Stomach (tissue), 4 donors: Measurements from ENCODE around the gene UNC45A.

Experiments
- EP300 ChIP-seq: sonication (generic); formaldehyde crosslinking; IDR thresholded peaks from one replicate; pipeline ENCODE4 v1.6.1; 2017; ENCODE audit warnings: antibody characterized with exemption
- POLR2AphosphoS5 ChIP-seq, 3 donors: sonication (generic); formaldehyde crosslinking; IDR thresholded peaks; one replicate each; pipeline ENCODE4 v1.6.1; 2016; ENCODE audit warnings: antibody characterized with exemption in 3 of 3
- TF ChIP-seq, protein P1 (sequence below), 7 experiments: fragments of 450-650 bp in 4 of 7; fragments of 200-600 bp in 3 of 7; sonication (generic) in 3 of 7; IDR thresholded peaks; one replicate each; pipeline ENCODE4 v1.5.1; 2016 to 2019; ENCODE audit warnings: antibody characterized with exemption in 7 of 7, control low read depth in 2 of 7, mild to moderate bottlenecking in 1 of 7

DNA sequence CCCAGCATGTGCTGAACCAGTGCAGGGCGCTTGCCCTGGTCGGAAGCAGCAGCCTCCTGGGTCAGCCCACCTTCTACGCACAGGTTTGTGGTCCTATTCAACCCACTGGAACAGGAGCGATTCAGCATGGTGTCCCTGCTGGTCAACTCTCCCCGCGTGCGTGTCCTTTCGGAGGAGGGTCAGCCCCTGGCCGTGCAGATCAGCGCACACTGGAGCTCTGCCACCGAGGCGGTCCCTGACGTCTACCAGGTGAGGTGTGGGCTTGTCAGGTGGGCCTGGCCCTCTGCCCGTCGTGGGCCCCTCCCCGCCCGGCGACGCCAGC, 23.8 kb upstream of the UNC45A start:
- TF ChIP-seq, protein P1, sequence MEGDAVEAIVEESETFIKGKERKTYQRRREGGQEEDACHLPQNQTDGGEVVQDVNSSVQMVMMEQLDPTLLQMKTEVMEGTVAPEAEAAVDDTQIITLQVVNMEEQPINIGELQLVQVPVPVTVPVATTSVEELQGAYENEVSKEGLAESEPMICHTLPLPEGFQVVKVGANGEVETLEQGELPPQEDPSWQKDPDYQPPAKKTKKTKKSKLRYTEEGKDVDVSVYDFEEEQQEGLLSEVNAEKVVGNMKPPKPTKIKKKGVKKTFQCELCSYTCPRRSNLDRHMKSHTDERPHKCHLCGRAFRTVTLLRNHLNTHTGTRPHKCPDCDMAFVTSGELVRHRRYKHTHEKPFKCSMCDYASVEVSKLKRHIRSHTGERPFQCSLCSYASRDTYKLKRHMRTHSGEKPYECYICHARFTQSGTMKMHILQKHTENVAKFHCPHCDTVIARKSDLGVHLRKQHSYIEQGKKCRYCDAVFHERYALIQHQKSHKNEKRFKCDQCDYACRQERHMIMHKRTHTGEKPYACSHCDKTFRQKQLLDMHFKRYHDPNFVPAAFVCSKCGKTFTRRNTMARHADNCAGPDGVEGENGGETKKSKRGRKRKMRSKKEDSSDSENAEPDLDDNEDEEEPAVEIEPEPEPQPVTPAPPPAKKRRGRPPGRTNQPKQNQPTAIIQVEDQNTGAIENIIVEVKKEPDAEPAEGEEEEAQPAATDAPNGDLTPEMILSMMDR (IDR thresholded peaks at IDR 0.05) = no peak
- TF ChIP-seq POLR2AphosphoS5 (IDR thresholded peaks at IDR 0.05) (no peak), EP300 (no peak)
